AG04449 (cell line): ENCODE measurements around the gene PPP1R16B.

Source experiments
- CTCF ChIA-PET: fragments of 350-600 bp; formaldehyde crosslinking; extraction: SDS; loops from one replicate; lab custom pipeline; 2021; ENCODE audit warnings: antibody characterized with exemption; lab: Yijun Ruan, JAX
- POLR2A ChIA-PET: fragments of 400-600, 350-600 bp; formaldehyde crosslinking; extraction: SDS; loops from one replicate; lab custom pipeline; 2020; ENCODE audit warnings: antibody characterized with exemption, inconsistent platforms; lab: Yijun Ruan, JAX
- DNase-seq: peaks from one replicate; pipeline ENCODE4 v3.0.0-alpha.2; 2010; ENCODE audit warnings: low read depth, low spot score
- H3K4me3 ChIP-seq: 2 replicates; pipeline ENCODE4 v1.5.1; 2011; ENCODE audit warnings: low read depth, mild to moderate bottlenecking, control low read depth, low read length
- TF ChIP-seq, protein P1 (sequence below): IDR thresholded peaks from one replicate; pipeline ENCODE4 v1.5.1; 2011; ENCODE audit warnings: mild to moderate bottlenecking, moderate library complexity, low read length, control low read depth, inconsistent platforms; ENCODE audit not compliant: insufficient read depth; ENCODE audit errors: missing control alignments

The PPP1R16B gene

DNA sequence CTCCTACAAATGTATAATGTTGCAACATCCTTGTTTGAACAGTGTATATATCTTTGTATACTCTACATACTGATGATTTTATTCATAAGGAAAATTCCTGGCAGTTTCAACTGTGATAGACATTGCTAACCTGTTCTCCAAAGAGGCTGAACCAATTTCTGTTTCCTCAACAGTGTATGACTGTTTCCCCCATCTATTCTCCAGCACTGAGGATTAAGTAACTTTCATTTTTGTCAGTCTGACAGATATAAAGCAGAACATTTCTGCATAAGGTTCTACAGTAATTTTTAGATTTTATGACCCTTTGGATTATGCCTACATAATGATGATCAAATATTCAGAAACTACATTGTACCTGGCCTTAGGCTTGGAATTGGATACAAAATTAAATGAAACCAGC is 9.9 kb downstream of the PPP1R16B start:
- CTCF ChIA-PET, result no interaction called here
- POLR2A ChIA-PET, result no interaction called here
- H3K4me3 ChIP-seq, result no peak overlapping the region
- DNase-seq, result no peak
- TF ChIP-seq, protein P1, sequence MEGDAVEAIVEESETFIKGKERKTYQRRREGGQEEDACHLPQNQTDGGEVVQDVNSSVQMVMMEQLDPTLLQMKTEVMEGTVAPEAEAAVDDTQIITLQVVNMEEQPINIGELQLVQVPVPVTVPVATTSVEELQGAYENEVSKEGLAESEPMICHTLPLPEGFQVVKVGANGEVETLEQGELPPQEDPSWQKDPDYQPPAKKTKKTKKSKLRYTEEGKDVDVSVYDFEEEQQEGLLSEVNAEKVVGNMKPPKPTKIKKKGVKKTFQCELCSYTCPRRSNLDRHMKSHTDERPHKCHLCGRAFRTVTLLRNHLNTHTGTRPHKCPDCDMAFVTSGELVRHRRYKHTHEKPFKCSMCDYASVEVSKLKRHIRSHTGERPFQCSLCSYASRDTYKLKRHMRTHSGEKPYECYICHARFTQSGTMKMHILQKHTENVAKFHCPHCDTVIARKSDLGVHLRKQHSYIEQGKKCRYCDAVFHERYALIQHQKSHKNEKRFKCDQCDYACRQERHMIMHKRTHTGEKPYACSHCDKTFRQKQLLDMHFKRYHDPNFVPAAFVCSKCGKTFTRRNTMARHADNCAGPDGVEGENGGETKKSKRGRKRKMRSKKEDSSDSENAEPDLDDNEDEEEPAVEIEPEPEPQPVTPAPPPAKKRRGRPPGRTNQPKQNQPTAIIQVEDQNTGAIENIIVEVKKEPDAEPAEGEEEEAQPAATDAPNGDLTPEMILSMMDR, result no peak

DNA sequence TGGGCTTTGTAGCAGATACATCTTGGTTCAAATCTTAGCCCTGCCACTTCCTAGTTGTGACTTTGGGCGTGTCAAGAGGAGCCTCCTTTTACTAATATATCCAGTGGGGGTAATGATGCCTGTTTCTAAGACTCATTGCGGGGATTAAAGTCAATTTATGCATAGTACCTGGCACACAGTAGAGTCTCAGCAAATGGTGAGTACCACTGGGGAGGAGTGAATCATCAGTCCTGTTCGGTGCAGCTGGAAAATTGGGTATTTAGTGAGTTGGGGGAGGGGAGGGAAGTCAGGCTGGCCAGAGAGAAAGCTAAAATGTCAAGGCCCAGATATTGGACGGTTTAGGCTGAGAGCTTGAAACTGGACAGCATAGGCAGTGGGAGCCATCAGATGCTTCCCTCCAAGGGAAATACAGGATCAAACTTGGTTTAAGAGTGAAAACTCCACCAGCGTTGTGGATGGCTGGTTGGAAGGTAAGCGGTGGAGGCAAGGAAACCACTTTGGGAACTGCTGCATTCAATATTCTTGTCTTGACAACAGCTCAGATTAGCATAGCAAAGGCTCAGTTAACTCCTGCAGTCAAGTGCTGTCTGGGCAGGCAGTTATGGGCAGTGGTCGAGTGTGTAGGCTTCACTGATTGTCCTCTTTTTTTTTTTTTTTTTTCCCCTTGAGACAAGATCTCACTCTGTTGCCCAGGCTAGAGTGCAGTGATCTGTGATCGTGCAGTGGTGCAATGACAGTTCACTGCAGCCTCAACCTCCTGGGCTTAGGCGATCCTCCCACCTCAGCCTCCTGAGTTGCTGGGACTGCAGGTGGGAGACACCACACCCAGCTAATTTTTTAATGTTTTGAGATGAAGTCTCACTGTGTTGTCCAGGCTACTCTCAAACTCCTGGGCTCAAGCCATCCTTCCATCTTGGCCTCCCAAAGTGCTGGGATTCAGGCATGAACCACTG is 12.9 kb downstream of the PPP1R16B start:
- no peak for DNase-seq
- H3K4me3 ChIP-seq, result no peak overlapping the region
- TF ChIP-seq, protein P1, result no peak
- ChIA-PET POLR2A (no interaction called here), CTCF (interaction anchor here (1.0 to 1.2 kb wide), 2 partner anchors 160 to 230 kb away, joined by 3 read pairs; no protein-coding TSS in a partner anchor)

DNA sequence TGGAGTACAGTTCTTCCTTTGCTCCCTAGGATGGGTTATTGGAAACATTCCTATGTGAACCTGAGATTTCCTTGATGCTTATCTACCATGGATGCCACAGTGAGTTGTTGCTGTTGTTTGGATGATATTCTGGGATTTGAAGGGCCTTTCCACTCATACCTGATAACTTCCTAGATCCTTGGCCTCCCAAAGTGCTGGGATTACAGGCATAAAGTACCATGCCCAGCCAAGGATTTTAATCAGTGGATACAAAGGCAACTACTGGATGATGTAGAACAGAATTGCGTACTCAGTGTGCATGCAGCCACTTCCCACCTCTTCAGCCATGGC is 20.0 kb downstream of the PPP1R16B start:
- ChIA-PET CTCF (no interaction called here), POLR2A (no interaction called here)
- no peak for DNase-seq
- TF ChIP-seq, protein P1, result no peak
- H3K4me3 ChIP-seq, result no peak overlapping the region

GRCh38 chr20:38825901-38826625 is 20.6 kb downstream of the PPP1R16B start:
- H3K4me3 ChIP-seq, result no peak overlapping the region
- ChIA-PET CTCF (no interaction called here), POLR2A (no interaction called here)
- DNase-seq, result peak; percentile 28
- TF ChIP-seq, protein P1, result no peak

DNA sequence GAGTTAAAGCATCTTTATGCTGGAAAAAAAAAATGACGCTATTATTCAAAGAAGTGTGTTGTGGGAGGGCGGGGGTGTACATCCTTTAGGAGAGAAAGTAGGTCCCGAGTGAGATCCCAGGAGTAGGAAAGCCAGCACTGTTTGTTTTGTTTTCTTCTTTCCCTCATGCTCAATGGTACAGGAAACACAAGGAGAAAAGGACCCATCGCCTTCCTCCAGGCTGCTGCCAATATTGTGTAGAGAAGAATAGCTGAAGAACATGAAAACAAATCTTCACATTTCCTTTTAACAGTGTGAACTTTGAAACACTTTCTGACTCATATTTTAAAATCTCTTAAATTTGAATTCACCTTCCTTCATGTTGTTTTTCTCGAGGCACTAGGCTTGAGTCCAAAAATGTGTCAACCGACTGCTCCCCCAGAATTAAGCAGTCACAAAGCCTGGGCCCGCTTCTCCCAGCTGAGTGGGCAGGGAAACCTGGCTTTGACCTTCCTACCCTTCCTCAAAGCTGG is 22.3 kb downstream of the PPP1R16B start:
- no peak for DNase-seq
- no peak overlapping the region for H3K4me3 ChIP-seq
- CTCF ChIA-PET, result interaction anchor here (1.2 kb wide), 1 partner anchor 12 kb away, joined by 3 read pairs; no protein-coding TSS in a partner anchor
- TF ChIP-seq, protein P1, result no peak
- POLR2A ChIA-PET, result no interaction called here
